OCI-M2 (cell line): ENCODE measurements around the gene CDC20.

ENCODE experiments used
- DNase-seq: peaks from one replicate; lab custom pipeline; 2025; ENCODE audit not compliant: unreplicated experiment; lab: John Stamatoyannopoulos, UW

Gene CDC20

GRCh38 chr1:43327549-43328292 lies 31.1 kb upstream of the CDC20 start:
- no peak for DNase-seq

GRCh38 chr1:43329995-43330751 lies 28.6 kb upstream of the CDC20 start:
- DNase-seq: peak; percentile 3

DNA sequence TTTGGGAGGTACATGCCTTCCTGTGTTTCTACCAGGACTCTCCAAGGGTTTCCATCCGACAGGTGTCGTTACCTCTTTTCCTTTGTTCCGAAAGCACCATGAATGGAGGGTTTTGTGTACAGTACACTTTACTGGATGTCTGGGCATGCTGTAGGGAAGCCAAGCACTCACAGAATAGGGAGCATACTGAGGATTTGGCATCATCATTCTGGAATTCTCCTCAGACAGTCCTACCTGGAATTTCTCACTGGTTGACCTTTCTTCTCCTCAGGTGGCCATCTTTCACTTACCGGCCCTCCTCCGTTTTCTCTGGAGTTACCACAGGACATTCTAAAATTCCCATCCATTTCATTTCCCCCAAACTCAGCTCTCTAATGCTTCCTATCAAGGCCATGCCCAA lies 27.1 kb upstream of the CDC20 start:
- no peak for DNase-seq

GRCh38 chr1:43334453-43335205 lies 24.2 kb upstream of the CDC20 start:
- no peak for DNase-seq

DNA sequence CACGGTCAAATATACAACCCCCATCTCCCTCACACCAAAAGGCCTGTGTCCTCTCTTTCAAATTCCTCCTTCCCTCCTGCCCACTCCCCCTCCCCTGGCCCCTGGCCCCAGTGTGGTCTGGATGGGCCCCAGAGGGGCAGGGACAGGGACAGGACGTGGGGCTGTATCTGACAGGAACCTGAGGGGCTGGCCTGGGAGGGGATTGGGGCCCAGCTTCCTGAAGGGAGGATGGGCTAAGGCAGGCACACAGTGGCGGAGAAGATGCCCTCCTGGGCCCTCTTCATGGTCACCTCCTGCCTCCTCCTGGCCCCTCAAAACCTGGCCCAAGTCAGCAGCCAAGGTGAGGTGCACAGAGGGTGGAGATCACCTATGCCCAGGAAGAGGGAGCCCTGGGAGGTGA lies 21.2 kb upstream of the CDC20 start, which contains the start of gene MPL:
MPL (plus strand) TSS at position 231 of the 400 bp plus-strand sequence; CDS start at position 262, 31 bp downstream.
- no peak for DNase-seq

DNA sequence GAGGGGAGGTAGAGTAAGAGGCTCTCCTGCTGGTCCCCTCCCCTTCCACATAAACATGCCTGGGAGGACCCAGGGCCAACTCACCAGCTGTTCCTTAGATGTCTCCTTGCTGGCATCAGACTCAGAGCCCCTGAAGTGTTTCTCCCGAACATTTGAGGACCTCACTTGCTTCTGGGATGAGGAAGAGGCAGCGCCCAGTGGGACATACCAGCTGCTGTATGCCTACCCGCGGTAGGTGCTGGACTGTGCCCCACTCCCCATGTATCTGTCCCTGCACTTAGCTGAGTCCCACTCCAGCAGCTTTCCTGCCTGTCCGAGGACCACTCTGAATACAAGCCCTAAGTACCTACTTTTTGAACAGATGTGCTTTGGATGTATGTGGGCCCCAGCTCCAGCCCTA lies 20.8 kb upstream of the CDC20 start:
- DNase-seq: no peak

- no peak for DNase-seq
Measured at GRCh38 chr1:43339584-43340232, 19.1 kb upstream of the CDC20 start.

DNA sequence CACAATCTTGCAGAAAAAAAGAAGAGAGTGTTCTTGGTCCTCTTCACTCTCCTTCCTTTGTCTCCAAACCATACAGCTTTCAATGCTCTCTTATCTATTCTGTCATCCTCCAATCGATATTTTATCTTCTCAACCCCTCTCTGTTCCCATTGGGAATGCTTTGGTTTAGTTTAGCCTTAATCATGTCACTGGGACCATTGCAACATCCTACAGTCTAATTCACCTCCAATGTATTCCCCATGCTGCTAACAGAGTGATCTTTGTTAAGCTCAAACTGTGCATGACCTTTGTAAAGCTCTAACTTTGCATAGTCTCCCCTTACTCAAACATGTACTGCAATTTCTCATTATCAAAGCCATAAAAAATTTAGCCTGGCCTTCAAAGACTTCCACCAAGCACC lies 18.2 kb upstream of the CDC20 start:
- DNase-seq: no peak

DNA sequence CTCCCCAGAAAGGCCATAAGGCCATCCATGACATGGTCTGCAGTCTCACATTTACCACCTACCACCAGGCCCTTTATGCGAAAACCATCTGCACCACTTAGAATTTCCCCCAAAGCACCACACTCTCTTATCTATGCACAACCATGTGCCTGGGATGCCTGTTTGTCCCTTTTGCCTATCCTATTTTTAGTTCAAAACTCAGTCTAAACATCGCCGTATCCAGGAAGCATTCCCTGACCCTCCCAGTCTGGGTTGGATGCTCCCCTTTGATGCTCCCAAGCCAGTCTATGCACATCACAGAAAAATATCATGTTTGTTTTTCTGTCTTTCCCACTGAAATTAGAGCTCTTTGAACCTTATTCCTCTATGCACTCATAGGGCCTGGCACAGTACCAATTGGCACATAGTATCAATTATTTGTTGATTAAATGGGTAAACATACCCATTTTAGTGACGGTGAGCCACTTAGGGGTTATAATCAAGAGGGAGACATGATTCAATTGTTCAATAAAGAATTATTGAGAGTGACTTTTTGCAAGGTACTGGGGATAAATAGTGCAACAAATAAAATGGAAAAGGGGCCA lies 14.4 kb upstream of the CDC20 start:
- no peak for DNase-seq

DNA sequence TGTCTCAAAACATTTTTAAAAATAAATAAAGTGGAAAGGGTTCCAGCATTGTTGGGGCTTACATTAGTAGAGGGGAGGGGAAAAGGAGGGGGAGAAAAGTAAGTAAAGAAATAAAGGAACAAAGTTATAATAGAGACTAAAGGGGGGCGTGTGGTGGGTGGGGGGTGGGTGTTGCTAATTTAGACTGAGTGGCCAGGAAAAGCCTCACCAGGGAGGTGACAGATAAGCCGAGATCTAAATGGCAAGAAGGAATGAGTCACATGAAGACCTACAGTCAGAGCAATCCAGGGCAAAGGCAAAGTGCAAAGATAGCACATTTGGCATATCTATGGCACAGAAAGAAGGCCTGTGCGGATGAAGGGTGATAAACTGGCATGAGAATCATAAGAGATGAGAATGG lies 13.7 kb upstream of the CDC20 start:
- no peak for DNase-seq

GRCh38 chr1:43346636-43347035 lies 12.1 kb upstream of the CDC20 start:
- no peak for DNase-seq

DNA sequence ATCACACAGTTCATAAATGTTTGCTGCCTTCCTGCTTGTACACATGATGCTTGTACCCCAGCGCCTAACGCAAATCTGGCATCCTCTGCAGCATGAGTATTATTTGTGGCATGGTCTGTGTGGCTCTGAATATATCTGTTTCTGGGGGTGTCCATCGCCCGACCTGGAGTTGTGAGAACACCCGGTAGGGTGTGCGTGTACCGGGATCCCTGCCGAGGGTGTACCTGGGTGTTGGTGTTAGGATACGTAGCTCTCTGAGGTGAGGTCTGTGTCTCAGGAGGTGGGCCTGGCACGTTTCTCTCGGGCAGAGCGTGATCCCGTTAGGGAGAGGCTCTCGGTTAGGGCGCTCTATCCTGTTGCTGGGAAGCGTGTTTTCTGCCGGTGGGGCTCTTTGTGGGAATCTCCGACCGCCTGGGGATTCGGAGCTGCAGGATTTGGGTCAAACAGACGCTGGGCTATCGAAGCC lies 10.4 kb upstream of the CDC20 start:
- no peak for DNase-seq

DNA sequence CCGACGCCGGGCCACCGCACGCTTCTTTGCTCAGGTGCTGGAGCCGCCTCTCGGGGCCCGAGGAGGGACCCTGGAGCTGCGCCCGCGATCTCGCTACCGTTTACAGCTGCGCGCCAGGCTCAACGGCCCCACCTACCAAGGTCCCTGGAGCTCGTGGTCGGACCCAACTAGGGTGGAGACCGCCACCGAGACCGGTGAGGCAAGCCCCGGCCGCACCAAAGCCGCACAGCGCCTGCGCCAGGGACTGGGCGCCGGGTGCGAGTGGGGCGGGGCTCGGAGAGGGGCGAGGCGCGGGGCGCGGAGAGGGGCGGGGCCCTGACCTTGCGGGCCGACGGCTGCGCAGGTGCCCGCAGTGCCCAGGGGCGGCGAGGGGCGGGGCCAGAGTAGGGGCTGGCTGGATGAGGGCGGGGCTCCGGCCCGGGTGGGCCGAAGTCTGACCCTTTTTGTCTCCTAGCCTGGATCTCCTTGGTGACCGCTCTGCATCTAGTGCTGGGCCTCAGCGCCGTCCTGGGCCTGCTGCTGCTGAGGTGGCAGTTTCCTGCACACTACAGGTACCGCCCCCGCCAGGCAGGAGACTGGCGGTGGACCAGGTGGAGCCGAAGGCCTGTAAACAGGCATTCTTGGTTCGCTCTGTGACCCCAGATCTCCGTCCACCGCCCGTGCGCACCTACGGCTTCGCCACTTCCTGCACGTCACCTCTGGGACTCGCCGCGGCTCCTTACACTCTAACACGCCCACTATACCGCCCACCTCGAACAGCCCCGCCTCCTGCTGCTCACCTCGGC lies 9.8 kb upstream of the CDC20 start:
- DNase-seq: no peak

DNA sequence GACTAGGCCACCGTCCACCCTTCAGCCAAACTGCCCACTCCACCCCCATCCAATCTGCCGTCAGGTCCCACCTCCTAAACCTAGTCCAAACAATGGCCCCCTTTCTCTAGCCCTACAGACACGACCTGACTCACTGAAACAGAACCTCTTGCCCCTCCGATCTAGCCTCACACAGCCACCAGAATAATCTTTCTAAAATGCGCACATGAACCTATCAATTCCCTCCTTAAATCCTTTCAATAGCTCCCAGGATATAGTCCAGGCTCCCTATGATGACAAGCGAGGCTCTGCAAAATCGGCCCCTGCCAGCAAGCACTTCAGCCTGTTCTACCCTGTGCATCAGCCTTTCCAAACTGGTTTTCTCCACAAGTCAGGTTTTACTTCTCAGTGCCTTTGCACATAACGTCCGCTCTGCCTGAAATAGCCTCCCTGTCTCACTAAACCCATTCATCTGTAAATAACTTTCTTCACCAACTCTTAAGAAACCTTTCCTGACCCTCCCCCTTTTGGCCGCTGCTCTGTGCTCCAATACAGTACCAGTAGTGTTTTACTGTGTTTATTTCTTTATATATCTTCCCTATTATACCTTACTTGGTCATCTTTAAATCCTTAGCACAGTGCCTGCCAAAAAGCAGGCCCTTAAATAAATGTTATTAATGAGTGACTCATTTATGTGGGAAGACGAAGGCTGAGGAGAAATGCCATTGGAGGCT lies 9.0 kb upstream of the CDC20 start:
- no peak for DNase-seq

DNA sequence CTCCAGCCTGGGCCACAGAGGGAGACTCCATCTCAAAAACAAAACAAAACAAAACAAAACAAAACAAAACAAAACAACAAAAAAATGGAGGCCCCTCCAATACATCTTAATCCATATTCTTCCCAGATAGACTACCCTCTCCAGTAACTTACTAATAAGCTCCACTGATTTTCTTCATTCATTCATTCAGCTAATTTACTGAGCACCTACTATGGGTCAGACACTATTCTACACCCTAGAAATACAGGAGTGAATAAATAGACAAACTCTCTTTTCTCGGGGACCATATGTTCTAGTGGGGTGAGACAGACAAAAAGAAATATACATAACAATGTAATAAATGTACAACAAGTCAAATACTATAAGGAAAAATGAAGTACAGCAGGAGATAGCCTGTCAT lies 7.8 kb upstream of the CDC20 start:
- DNase-seq: no peak

GRCh38 chr1:43351421-43352350 lies 7.1 kb upstream of the CDC20 start:
- DNase-seq: no peak

DNA sequence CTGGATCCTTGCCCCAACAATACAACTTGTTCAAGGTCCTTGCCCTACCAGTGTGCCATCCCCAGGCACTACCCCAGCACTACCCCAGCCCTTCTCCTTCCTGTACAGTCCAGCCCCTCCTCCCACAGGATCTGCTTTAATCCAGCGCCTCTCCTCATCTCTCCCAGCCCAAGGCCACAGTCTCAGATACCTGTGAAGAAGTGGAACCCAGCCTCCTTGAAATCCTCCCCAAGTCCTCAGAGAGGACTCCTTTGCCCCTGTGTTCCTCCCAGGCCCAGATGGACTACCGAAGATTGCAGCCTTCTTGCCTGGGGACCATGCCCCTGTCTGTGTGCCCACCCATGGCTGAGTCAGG lies 6.5 kb upstream of the CDC20 start:
- DNase-seq: no peak

- DNase-seq: no peak
Measured at GRCh38 chr1:43352881-43353280, 5.9 kb upstream of the CDC20 start.
